Superior temporal gyrus (tissue), 1 donor: ENCODE results near the gene CSTA.
A peak's percentile ranks its signal among the peaks of the same experiment; 100 is the strongest.
"Not testable (repeated sequence)": the region's sequence is repeated elsewhere in the genome, so short reads cannot be mapped to it uniquely, and the experiment has no call there.

Source experiments
- DNase-seq: peaks from one replicate; pipeline ENCODE4 v3.0.0-alpha.2; 2016; ENCODE audit errors: extremely low spot score

Gene CSTA

GRCh38 chr3:122322095-122323075, 2.7 kb upstream of the CSTA start:
- no peak for DNase-seq

DNA sequence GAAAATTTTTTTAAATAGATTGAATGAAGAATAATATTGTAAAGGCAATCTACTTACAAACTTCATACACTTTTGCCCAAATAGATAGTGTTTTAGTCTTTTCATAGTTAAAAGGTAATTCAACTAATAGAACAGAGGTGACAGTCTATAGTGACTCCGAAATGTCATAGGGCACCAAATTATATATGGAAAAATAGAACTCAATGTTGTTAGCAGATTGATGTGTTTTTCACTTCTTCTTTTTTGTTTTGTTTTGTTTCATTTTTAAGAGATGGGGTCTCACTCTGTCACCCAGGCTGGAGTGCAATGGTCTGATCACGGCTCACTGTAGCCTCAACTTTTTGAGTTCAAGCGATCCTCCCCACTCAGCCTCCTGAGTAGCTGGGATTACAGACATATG, 721 bp downstream of the CSTA start:
- DNase-seq = no peak

DNA sequence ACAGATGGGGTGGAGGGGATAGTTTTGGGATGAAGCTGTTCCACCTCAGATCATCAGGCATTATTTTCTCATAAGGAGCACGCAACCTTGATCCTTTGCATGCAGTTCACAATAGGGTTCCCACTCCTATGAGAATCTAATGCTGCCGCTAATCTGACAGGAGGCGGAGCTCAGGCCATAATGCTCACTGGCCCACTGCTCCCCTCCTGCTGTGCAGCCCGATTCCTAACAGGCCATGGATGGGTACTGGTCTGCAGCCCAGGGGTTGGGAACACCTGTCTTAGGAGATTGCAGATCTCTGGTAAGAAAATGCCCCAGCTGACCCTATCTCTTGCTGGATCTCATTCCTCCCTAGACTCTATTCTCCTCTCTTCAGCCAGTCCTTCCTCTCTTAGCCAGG, 6.8 kb downstream of the CSTA start:
- DNase-seq = no peak

- DNase-seq = no peak
Observed at GRCh38 chr3:122332551-122332950, 7.5 kb downstream of the CSTA start.

- no peak for DNase-seq
Observed at GRCh38 chr3:122342803-122343202, 17.8 kb downstream of the CSTA start.

DNA sequence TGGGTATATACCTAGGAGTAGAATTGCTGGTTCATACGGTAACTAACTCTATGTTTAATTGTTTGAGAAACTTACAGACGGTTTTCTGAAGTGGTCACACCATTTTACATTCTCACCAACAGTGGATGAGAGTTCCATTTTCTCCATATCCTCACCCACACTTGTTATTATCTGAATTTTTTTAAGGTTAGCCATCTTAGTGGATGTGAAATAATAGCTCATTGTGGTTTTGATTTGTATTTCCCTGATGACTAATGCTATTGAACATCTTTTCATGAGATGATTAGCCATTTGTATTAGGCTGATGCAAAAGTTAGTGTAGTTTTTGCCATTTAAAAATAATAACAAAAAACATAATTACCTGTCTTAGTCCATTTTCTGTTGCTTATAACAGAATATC, 18.6 kb downstream of the CSTA start:
- no peak for DNase-seq

- no peak for DNase-seq
Observed at GRCh38 chr3:122349171-122349570, 24.1 kb downstream of the CSTA start.

- no peak for DNase-seq
Observed at GRCh38 chr3:122350814-122351418, 25.9 kb downstream of the CSTA start.

DNA sequence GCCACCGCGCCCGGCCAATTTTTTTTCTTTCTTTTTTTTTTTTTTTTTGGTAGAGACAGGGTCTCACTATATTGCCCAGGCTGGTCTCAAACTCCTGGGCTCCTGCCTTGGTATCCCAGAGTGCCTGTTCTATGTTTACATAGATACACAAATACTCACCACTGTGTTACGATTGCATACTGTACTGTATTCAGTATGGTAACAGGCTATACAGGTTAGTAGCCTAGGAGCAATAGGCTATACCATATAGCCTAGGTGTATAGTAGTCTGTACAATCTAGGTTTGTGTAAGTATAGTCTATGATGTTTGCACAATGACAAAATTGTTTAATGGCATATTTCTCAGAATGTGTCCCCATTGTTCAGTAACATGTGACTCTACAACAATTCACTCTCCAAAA, 26.6 kb downstream of the CSTA start:
- no peak for DNase-seq

GRCh38 chr3:122353215-122353614, 28.2 kb downstream of the CSTA start:
- no peak for DNase-seq

DNA sequence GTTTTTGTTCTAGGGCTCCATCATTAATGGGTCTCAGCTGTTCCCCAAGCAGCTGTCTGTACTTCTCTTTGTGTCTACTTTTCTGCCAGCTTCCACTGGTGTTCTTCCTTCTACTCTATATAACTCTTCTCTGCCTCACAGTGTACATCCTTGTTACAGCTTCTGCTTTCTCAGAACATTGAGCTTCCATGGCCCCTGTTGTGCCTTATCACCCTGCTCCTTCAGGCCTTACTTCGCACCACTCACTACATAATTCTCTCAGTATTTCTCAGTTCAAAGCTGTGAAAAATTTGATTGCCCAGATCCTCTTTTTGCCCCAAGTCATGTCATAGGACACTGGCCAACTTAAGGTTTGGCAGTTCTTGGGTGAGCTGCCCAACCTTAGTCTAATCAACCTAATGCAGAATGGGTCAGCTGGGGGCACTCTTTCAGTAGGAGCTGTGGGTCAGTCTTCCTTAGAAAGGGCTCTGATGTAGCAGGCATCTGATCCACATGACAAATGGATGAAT, 28.9 kb downstream of the CSTA start:
- DNase-seq = no peak

DNA sequence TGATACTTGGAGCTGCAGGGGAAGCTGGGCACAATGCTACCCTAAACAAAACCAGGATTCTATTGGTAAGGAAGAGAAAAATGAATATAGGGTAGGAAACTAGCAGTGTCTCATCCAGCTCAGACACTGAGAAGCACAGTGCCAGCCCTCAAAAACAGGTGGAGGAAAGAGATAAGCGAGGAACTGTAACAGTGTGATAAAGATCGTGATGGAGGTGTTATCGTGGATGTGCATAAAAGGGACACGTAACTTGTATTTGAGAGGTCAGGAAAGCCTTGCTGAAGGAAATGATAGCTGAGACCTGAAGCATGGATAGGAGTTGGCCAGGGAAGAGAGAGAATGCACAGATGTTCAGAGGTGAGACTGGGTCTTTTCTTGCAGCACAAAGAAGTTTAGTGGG, 30.6 kb downstream of the CSTA start:
- no peak for DNase-seq

DNA sequence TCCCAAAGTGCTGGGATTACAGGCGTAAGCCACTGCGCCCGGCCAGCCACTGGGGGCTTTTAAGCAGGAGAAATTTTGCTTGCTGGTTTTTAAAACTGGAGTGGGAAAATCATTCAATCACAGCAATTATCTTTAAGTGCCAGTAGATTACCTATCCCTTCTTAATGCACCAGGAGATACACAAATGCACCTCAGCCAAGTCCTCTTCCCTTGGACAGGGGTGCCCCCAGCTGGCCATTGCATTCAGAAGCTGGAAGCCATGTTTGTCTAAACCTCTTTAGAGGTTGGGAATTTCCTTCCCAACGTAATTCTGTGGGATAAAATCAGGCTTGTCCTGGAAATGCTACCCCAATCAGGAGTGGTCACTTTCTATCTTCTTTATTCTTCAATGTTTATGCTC, 31.4 kb downstream of the CSTA start:
- DNase-seq = peak; percentile 25

GRCh38 chr3:122357828-122358702, 33.0 kb downstream of the CSTA start:
- DNase-seq = no peak

DNA sequence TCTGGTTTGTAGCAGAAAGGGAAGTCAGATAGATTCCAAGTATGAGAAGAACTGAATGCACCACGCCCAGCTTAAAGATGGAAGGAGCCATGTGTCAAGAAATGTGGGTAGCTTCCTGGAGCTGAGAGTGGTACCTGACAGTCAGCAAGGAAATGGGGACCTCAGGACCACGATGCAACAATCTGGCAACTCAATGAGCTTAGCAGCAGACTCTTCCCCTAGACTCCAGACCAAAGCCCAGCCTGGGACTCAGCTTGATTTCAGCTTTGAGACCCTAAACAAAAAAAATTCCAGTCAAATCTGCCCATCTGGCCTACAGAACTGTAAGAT, 33.6 kb downstream of the CSTA start:
- DNase-seq = no peak

DNA sequence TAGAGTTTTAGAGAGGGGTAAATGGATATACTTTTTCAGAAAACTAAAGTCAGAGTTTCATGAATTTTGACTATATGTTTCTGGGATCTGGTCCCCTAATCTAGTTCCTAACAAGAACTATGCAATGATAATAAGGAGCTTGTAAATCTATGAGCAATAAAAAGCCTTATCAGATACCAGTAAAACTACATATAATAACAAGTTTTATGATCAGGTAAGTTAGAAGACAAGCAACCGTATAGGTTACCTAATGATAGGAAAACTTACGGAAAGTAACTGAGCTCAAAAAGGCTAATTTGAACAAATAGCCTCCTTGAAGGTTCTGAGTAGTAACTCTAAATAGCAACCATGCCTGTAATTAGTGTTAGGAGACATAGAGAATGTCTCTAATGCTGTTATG, 37.0 kb downstream of the CSTA start:
- DNase-seq = no peak

GRCh38 chr3:122364490-122364889, 39.4 kb downstream of the CSTA start:
- no peak for DNase-seq

GRCh38 chr3:122365073-122365472, 40.0 kb downstream of the CSTA start:
- no peak for DNase-seq

DNA sequence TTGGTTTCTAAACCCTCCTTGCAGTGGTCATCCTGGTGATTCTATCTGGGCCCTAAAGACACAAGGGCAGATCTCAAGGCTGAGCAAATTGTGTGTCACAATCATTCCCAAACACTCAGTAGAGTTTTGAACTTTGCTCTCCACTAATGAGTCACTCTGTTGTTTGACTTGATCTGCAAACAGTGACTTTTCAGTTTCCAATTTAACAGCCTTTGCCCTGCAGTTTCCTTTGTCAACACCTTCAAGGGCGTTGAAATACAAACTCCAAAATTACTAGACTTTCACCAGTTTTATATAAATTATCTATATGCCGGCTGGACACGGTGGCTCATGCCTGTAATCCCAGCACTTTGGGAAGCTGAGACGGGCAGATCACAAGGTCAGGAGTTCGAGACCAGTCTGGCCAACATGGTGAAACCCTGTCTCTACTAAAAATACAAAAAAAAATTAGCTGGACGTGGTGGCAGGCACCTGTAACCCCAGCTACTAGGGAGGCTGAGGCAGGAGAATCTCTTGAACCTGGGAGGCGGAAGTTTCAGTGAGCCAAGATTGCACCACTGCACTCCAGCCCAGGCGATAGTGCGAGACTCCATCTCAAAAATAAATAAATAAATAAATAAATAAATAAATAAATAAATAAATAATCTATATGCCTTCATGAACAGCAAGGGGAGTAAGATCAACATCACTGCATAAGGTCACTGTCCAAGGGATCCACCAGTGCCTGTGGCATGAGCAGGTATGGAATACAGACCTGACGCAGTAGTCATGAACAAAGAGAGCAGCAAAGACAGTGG, 40.7 kb downstream of the CSTA start:
- not testable (repeated sequence) for DNase-seq

DNA sequence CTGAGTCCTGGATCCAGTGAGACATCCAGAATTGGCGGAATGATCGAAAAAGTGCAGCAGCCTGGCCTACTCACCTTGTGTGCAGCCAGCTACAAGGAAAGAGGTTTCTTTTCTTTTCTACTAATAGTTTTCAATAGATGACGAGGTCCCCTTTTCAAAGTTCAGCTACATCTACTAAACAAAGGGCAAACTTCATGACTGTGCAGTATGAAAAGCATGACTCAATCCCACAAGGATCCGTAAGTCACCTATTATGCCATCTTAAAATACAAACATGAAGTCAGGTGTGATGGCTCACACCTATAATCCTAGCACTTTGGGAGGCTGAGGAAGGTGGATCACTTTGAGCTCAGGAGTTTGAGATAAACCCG, 41.3 kb downstream of the CSTA start:
- DNase-seq = no peak

GRCh38 chr3:122374034-122374433, 49.0 kb downstream of the CSTA start:
- no peak for DNase-seq
